ENCODE data around the gene CPVL. TPM values are rescaled to one million over a fixed set of nuclear protein-coding genes. Genes with fewer than 3 reads are reported as not detected.
"Not testable (repeated sequence)": the region's sequence is repeated elsewhere in the genome, so short reads cannot be mapped to it uniquely, and the experiment has no call there.

CPVL gene
- total RNA-seq, 1 experiment from 2014 or later = 72.3 TPM

DNA sequence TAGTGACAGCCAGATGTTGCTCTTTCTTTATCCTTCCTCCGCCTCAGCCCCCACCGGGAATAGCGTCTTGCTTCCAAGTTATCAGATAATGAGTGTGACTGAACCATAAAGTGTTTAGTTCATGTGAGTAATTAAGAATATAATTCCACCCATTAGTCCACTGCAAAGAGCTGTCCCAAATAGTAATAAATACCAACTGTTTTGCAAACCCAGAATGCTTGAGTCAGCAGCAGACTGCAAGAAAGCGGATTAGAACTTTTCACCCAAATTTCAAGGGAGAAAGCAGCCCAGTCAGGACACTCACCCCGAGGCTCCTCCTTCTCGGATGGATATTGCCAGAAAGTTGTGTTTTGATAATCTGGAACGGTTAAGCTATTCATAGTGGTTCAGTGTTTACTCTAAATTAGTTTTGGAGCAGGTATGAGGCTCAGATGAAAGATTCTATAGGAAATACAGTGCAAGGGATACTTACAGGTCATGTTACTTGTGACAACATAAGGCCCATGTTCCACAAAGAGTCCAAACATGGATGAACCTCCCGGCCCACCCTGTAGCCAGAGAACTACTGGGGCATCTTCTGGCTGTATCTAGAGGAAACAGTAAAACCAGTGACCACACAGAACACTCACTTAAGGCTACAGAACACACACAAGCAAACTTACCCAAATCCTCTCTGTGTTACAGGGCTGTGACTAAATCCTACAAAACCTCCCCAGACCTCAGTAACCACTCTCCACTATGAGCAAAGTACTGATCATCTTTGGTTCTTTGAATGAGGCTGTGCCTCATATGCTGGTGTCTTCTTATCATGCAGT is 50.5 kb downstream of the CPVL start:
- ChIA-PET CTCF (interaction anchor here (0.6 to 0.7 kb wide), 2 partner anchors 8 to 1843 kb away, joined by 3 to 4 read pairs; no protein-coding TSS in a partner anchor), POLR2A (ENCODE audit: low non-redundant PET) (no interaction called here)
- H3K4me1 ChIP-seq (ENCODE audit: insufficient read depth, low read length, poor library complexity, severe bottlenecking) = peaks cover 10% of the 10 kb centered on the region
- DNase-seq (ENCODE audit: low spot score) = no peak
- no peaks in the 10 kb centered on the region for H3K27me3 ChIP-seq (replicated peaks; ENCODE audit: insufficient read depth, low read depth, low read length, poor library complexity)
- no peak overlapping the region for H3K27ac ChIP-seq (ENCODE audit: low read depth, low read length, poor library complexity, severe bottlenecking)
- TF ChIP-seq CTCF (conservative IDR thresholded peaks at IDR 0.05; ENCODE audit: low read depth, low read length) (no peak), EZH2 (IDR thresholded peaks at IDR 0.05; ENCODE audit: borderline replicate concordance, low read depth, low read length, poor library complexity, severe bottlenecking) (no peak)
- no peaks in the 10 kb centered on the region for H3K9me3 ChIP-seq (ENCODE audit: low read depth, low read length, poor library complexity, severe bottlenecking)
- no peaks in the 10 kb centered on the region for H3K36me3 ChIP-seq (ENCODE audit: insufficient read depth, low read length, poor library complexity, severe bottlenecking)
- intact Hi-C loops (cut with micrococcal nuclease; ENCODE audit: unreplicated experiment) = no loop called here
- no TSS peak for BruUV-seq (replicated peaks)
- H3K4me3 ChIP-seq (ENCODE audit: low read depth, low read length, poor library complexity, severe bottlenecking) = no peak overlapping the region

- H3K4me3 ChIP-seq (ENCODE audit: low read depth, low read length, poor library complexity, severe bottlenecking); H3K27ac ChIP-seq (ENCODE audit: low read depth, low read length, poor library complexity, severe bottlenecking); H3K36me3 ChIP-seq (ENCODE audit: insufficient read depth, low read length, poor library complexity, severe bottlenecking); H3K9me3 ChIP-seq (ENCODE audit: low read depth, low read length, poor library complexity, severe bottlenecking); POLR2A ChIA-PET (ENCODE audit: low non-redundant PET); intact Hi-C loops (cut with micrococcal nuclease; ENCODE audit: unreplicated experiment); DNase-seq (ENCODE audit: low spot score); CTCF ChIA-PET; BruUV-seq (replicated peaks); H3K27me3 ChIP-seq (replicated peaks; ENCODE audit: insufficient read depth, low read depth, low read length, poor library complexity): not testable (repeated sequence)
- H3K4me1 ChIP-seq (ENCODE audit: insufficient read depth, low read length, poor library complexity, severe bottlenecking) = peaks cover 11% of the 10 kb centered on the region
These were observed 53.2 kb downstream of the CPVL start for GRCh38 chr7:29093091-29093490.

DNA sequence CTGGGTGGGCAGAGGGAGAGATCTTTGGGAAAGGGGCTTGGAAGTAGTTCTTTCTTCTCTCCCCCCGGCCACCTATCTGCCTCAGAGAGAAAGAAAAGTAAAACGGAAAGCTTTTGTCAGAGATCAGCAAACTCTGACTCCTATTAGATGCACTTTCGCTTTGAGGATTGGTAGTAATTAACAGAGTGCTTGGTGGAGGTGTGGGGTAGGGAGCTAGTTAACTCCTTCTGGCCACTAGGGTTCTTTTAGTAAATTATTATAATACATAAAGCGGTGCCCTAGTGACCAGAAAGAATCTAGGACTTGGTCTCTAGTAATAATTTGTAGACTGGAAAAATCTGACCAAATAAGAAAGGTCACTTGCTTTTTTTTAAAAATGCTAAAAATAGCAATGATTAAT is 54.6 kb downstream of the CPVL start:
- DNase-seq (ENCODE audit: low spot score) = no peak
- Histone ChIP-seq H3K27me3 (replicated peaks; ENCODE audit: insufficient read depth, low read depth, low read length, poor library complexity) (no peaks in the 10 kb centered on the region), H3K27ac (ENCODE audit: low read depth, low read length, poor library complexity, severe bottlenecking) (peak overlapping the region; percentile 1), H3K9me3 (ENCODE audit: low read depth, low read length, poor library complexity, severe bottlenecking) (no peaks in the 10 kb centered on the region), H3K36me3 (ENCODE audit: insufficient read depth, low read length, poor library complexity, severe bottlenecking) (no peaks in the 10 kb centered on the region), H3K4me3 (ENCODE audit: low read depth, low read length, poor library complexity, severe bottlenecking) (no peak overlapping the region), H3K4me1 (ENCODE audit: insufficient read depth, low read length, poor library complexity, severe bottlenecking) (peaks cover 19% of the 10 kb centered on the region)
- TF ChIP-seq EZH2 (IDR thresholded peaks at IDR 0.05; ENCODE audit: borderline replicate concordance, low read depth, low read length, poor library complexity, severe bottlenecking) (no peak), CTCF (conservative IDR thresholded peaks at IDR 0.05; ENCODE audit: low read depth, low read length) (no peak)
- no TSS peak for BruUV-seq (replicated peaks)
- ChIA-PET POLR2A (ENCODE audit: low non-redundant PET) (interaction anchor here (0.5 kb wide), 1 partner anchor 77 kb away, joined by 3 read pairs; no protein-coding TSS in a partner anchor), CTCF (no interaction called here)
- intact Hi-C loops (cut with micrococcal nuclease; ENCODE audit: unreplicated experiment) = no loop called here
